ENCODE data around the gene DCP1A.

DCP1A gene

DNA sequence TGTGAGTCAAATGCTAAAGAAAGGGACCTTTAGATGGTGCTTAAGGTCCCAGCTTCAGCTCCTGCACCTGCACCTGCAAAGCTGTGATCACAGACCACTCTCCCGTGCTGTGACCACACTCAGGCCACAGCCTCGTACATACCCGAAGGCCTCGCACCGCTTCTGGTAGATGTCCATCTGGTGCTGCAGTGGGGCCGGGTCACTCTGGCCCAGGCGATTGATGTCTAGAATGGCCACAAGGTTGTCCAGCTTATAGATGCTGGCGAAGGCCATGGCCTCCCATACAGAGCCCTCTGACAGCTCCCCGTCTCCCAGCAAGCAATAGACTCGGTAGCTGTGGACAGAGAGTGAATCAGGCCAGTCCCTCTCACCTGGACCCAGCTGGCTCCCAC, 112.5 kb downstream of the DCP1A start:
- TF ChIP-seq CTCF (IDR thresholded peaks at IDR 0.05; ENCODE audit: insufficient read depth, low read depth, low read length, missing control alignments), result no peak
- H3K4me3 ChIP-seq (ENCODE audit: low read depth, low read length), result no peak overlapping the region
- DNase-seq (ENCODE audit: low read depth), result no peak

DNA sequence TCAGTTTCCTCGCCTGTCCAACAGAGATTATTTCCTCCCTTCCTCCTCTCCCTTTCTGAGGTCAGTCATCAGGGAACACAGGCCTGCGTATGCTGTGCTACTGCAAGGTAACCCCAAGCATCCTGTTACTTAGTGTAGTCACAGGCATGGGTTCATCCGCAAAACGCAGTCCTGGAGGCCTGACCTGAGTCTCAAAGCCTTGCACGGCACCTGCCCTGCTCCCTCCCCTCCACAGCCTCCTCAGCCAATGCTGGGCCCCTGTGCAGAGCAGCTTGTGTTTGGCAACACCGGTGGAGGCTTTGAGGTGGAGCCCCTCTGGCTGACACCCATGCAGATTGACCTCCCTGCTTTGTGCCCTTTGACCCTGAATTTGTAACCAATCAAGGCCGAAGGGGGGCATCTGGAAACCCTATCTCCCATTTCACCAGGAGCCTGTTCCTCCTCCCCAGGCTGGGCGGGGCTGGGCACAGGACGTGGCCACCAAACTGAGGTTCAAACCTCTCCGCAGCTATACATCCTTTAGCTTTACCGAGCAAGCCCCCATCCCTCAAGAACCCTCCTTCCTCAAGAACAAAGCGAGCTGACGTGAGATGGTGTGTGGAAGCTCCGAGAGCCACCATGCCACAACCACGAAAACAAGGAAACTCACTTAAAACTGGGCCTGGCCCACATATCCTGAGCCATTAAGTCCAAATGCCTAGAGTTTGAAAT, 113.1 kb downstream of the DCP1A start:
- TF ChIP-seq CTCF (IDR thresholded peaks at IDR 0.05; ENCODE audit: insufficient read depth, low read depth, low read length, missing control alignments), result no peak
- DNase-seq (ENCODE audit: low read depth), result no peak
- no peak overlapping the region for H3K4me3 ChIP-seq (ENCODE audit: low read depth, low read length)

Measured in GM12865 (cell line).